AG08395 (cell line): ENCODE measurements around the gene B3GALT5.
A peak's percentile ranks its signal among the peaks of the same experiment; 100 is the strongest.
"Not testable (repeated sequence)": the region's sequence is repeated elsewhere in the genome, so short reads cannot be mapped to it uniquely, and the experiment has no call there.

Source experiments
- DNase-seq: peaks from one replicate; pipeline ENCODE4 v3.0.0; 2012; ENCODE audit warnings: mixed read lengths, low spot score

The B3GALT5 gene, protein sequence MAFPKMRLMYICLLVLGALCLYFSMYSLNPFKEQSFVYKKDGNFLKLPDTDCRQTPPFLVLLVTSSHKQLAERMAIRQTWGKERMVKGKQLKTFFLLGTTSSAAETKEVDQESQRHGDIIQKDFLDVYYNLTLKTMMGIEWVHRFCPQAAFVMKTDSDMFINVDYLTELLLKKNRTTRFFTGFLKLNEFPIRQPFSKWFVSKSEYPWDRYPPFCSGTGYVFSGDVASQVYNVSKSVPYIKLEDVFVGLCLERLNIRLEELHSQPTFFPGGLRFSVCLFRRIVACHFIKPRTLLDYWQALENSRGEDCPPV

DNA sequence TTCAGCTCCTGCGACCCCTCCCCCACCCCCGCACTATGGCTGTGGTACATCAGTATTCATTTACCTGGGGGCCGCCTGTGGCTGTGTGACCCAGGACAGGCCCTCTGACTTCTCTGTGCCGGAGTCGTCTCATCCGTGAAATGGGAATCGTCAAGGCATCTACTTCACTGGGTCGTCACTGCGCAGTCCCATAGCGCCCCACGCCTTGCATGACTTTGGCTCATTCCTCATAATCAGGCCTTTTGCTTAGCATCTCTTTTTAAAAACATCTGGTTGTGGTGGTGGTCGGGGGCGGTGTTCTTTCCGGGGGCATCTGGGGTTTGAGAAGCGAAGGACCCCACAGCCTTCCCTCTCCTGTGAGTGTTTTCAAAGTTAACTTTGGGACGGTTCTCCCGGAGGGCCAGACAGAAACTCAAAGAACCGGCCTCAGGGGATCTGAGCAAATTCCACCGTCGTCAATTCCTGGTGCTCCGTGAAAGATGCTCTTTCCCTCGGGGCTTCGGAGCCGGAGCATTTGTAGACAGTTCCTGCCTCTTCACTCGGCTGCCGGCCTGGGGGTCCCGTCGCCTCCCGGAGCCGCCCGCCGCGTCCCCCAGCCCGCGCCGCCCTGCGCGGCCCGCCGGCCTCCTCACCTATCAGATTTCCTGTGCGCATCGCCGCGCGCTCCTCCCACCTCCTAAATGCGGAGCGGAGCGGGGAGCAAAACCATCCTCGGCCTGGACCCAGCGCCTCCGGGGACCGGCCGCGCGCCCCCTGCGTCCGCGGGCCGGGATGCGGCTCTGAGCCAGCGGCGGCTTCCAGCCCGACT lies at the start of gene B3GALT5:
Gene B3GALT5 (plus strand): TSS at position 708 of the 808 bp plus-strand sequence. CDS start 47,620 bp downstream, outside the sequence.
- peak; percentile 31 for DNase-seq

DNA sequence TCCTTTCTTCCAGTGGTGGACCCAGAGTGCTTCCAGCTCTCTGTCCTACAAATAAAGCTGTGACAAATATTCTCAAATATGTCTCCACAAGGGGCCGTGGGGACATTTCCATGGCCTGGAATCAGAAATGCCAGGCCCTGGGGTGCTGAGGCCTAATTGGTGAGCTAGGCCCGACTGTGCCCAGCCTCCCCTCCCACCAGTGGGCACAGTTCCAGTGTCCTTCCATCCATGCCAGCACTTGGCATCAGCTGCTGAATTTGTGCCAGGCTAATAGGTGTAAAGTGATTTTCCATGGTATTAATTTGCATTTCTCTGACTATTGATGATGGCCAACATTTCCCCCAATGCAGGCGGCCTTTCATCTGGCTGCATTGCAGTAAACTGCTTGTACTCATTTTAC lies 48.5 kb upstream of the B3GALT5 start:
- no peak for DNase-seq

DNA sequence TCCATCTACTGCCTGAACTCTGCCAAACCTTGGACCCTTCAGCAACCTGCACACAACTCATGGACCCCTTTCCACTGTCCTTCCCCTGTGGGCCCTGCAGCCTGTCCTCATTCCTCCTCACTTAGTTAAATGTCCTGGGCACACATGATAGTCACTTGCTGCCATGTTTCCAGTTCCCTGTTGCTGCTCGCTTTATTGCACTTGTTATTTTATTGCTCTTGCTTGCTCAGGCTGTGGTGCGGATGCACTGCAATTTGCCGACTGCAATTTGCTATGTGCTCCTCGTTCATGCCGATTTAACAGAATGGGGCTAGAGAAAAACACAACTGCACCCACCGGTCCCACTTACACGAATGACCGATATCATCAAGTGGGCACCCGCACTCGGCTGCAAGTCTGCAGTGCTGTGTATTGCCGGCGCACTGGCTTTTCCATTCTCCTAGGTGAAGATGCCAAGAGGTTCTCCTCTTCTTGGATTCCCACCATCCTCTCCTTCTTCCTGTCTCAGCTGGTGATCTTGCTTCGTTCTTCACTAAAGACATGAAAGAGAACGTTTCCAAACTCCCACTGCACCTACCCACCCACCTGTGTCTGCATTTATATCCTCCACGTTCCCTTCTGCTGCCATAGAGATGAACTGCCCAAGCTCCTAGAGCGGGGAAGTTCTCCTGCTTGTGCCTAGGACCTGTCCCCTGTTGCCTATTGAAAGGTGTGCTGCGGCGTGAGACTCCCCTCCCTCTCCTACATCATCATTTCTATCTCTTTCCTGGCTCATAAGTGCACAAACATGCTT lies 45.4 kb upstream of the B3GALT5 start:
- no peak for DNase-seq

DNA sequence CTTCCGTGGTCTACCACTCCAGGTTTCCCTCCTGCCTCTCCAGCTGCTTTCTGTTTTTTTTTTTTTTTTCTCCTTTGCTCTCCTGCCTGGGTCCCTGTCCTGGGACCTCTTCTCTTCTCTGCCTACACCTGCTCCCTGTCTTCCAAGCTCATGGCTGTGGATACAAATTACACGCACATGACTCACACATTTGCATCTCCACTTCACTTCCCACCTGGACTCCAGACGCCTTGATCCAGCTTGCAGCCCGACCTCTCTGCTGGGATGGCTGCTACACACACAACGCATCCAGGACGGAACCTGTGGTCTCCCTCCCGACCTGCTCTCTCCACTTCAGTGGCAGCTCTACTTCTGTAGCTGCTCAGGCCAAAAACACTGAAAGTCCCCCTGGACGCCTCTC lies 44.4 kb upstream of the B3GALT5 start:
- DNase-seq = no peak

DNA sequence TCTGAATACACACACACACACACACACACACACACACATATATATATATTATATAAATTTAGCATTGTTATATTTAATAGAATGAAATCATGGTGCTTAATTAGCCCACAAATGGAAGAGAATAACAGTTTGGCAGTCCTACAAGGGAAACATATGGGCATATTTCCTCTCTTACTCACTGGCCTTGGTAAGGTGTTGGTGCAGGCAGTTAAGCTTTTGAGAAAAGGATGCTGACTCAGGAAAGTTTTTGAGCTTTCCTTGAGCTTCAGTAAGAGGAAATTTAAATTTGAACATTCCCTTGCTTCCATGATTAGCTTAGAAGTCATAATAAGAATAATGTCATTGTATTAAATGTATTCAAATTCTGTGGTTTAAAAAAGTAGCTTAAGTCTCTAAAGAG lies 37.0 kb upstream of the B3GALT5 start:
- DNase-seq = no peak

DNA sequence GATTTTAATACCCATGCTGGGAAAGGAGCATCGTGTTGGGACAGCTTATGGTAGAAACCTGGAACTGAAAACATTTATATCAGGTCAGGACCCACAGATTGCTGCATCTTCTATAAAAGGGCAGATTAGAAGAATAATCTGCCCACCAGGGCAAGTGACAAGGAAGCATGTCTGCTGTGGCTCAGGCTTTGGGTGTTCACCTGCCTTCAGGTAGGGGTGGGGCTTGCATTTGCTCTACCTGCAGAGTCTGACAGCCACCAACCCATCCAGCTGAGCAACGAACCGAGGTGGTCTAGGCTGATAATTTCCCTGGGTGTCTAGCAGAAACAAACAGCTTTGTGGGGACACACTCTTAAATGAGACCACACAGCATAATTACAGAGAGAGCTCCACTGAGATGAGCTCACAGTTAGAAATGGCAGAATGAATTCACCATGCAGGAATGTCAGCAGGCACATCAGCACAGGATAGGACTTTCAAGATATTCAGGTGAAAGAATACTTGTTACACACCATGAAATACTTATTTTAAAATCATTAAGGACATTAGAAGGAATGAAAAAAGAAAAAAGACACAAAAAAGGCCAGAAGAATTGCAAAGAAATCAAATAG lies 36.1 kb upstream of the B3GALT5 start:
- no peak for DNase-seq

DNA sequence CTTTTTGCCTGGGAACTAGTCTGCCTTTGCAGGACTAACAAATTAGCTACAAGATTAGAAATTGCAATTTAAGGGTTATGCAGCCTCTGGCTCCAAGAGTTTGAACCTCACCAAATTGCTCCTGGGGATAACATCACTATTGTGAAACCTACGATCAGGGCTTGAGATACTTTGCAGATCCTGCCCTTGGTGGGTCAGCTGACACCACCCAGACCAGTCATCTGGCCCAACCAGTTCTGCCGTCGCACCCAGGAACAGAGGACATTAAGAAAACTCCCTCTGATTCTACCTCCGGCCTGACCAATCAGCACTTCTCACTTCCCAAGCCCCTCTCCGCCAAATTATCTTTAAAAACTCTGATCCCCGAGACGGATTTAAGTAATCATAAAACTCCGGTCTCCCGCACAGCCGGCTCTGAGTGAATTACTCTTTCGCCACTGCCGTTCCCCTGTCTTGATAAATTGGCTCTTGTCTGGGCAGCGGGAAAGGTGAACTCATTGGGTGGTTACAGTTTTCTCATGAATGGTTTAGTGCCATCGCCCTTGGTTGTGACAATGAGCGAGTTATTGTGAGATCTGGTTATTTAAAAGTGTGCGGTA lies 32.9 kb upstream of the B3GALT5 start:
- DNase-seq = no peak

DNA sequence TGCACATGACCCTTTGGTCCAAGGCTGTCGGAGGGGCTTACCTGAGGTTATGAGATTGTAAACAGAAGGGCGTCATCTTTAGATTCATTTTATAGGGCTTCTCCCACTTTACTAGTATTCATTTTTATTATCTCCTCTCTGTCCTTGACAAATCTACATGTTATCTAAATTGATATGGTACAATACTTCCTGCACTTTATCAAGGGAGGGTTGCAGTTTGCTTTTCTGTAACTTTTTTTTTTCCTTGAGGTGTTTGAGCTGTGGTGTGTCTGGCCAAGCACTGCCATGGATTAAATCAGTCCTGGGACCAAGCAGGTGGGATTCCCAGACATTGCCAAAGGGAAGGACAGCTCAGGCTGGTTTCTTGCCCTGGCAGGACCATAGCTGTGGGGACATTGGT lies 32.0 kb upstream of the B3GALT5 start:
- no peak for DNase-seq

DNA sequence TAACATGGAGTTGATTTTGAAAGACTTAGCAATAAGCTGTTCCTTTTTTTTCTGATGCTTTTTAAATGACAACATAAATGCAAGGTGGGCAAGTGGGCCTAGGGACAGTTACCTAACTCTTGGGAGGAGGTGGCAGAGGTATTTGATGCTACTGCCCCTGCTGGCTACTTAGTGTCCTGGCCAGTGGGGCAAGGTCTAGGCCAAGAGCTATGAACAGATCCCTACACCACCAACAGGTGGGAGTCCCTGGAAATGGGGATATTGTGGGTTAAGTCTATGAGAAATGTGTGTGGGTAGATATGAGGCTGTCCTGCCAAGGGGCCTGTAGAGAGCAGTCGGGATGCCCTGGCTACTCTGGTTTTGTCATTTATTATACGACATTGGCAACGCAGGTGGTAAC lies 31.3 kb upstream of the B3GALT5 start:
- DNase-seq = no peak

DNA sequence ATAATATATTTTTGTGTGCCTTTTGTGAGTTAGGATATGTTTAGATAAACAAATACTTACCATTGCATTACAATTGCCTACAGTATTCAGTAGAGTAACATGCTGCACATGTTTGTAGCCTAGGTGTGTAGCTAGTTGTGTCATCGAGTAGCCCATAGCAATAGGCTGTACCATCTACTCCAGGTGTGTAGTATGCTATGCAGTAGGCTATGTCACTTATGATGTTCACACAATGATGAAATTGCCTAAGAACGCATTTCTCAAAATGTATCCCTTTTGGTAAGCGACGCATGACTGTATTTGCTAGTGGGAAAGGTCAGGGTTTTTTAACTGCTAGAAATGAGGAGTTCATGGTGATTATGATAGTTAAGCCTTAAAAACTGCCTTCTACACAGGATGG lies 30.0 kb upstream of the B3GALT5 start:
- no peak for DNase-seq

DNA sequence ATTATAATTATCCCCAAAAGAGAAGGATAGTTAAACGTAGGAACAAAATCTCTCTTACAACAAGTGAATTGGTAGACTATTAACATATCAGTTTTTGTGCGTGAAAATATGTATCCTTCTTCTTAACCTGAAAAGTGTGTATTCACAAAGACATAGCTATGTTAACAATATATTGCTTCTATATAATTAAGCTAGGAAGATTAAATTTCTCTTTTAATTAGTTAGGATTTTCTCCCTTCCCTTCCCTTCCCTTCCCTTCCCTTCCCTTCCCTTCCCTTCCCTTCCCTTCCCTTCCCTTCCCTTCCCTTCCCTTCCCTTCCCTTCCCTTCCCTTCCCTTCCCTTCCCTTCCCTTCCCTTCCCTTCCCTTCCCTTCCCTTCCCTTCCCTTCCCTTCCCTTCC lies 29.2 kb upstream of the B3GALT5 start:
- DNase-seq = not testable (repeated sequence)

DNA sequence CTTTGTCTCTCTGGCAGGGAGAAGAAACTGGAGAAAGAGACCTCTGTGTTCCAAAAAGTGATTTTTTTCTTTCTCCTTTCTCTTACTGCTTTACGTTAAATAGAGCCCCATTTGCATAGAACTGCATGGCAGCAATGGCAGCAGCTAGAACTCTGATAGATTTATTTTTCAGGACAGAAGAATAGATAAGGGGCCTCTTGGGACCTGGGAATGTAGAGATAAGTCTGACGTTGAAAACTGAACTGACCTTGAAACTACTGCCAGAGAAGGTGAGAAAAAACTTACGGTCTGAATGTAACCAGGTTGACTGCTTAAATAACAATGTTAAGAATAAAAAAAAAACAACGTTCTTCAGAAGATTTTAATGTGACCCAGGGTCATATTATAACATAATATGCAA lies 25.4 kb upstream of the B3GALT5 start:
- no peak for DNase-seq

DNA sequence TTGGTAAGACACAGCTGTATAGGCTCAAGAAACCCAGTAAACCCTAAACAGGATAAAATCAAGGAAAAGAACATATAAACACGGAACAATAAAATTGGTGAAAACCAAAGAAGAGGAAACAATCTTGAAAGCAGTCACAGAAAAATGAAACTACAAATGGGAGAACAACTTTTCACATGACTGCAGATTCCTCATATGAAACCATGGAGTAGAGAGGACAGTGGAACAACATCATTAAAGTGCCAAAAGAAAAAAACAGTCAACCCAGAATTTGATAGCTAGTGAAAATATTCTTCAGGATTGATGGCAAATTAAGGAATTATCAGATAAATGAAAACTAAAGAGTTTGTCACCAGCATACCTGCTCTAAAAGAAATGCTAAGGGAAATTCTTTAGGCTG lies 23.9 kb upstream of the B3GALT5 start:
- DNase-seq = no peak

DNA sequence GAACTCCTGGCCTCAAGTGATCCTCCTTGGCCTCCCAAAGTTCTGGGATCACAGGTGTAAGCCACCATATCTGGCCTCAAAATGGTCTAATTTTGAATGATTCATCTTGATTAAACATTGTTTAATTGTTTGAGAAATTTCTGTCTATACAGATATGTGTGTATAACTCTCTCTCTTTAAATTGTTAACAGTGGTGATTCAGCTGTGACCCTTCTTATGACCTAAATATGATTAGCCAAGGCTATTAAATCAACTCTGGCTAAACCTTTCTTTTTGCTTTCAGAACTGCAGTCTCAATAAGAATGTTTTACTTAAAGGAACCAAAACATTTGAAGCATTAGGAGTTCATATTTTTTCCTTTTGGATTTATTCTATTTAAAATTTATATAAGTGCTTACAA lies 19.2 kb upstream of the B3GALT5 start:
- no peak for DNase-seq

DNA sequence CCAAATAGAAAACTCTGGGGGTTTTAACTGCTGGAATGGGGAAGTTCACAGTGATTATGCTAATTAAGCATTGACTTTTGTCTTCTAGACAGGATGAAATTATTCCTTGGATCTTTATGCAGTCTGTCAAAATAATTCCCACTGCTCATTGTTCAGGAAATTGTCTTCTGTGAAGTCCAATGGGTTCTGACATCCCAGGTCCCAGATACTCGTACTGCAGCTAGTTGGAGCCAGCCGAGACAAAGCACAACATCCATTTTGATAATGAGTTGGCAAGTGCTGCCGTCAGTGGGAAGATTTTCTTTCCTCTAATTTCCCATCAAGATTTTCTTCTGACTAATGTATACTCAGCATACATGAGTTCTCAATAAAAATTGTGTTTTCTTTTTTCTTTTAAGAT lies 17.3 kb upstream of the B3GALT5 start:
- no peak for DNase-seq

DNA sequence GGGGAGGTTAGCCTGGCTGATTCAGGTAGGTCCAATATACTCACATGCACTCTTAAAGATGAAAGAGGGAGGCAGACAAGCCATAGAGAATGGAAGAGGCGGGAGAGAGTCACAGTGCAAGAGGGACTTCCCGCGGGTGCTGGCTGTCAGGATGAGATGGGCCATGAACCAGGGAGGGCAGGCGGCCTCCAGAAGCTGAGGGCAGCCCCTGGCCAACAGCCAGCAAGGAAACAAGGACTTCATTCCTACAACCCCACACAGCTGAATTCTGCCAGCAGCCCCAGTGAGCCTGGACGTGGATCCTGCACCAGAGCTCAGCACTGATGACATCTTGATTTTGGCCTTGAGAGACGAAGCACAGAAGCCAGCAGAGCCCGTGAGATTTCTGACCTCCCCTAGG lies 15.1 kb upstream of the B3GALT5 start:
- DNase-seq = no peak

DNA sequence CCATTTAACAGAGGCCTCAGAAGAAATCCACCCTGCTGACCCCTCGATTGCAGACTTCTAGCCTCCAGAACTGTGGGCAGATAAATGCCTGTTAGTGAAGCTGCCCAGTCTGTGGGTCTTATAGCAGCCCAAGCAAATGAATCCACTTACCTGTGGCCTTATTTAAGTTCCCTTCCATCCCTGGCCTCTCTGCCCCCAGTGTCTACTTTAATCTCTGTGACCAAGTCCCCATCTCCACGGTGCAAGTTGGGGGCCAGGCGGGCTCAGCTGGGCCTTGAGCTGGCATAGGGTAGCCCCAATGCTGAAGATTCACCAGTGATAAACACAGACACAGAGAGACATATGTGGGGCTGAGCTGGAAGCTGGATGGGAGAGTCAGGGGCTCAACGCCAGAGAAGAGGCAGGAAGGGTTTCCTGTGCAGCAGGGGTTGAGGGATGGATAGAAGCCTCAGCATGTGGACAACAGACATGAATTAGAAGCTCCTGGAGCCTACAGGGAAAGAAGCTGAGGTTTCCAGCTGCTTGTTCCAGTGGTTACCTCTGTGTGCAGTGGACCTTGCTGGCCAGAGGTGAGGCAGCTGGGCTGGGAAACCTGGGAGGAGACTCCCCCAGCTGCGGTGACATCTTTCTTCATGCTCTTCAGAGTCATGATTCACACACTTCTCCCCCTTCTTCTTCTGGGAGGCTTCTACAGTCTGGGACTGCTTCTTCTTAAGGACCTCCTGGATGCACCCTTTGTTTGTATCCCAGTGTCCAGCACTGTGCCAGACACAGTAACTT lies 13.4 kb upstream of the B3GALT5 start:
- DNase-seq = no peak

DNA sequence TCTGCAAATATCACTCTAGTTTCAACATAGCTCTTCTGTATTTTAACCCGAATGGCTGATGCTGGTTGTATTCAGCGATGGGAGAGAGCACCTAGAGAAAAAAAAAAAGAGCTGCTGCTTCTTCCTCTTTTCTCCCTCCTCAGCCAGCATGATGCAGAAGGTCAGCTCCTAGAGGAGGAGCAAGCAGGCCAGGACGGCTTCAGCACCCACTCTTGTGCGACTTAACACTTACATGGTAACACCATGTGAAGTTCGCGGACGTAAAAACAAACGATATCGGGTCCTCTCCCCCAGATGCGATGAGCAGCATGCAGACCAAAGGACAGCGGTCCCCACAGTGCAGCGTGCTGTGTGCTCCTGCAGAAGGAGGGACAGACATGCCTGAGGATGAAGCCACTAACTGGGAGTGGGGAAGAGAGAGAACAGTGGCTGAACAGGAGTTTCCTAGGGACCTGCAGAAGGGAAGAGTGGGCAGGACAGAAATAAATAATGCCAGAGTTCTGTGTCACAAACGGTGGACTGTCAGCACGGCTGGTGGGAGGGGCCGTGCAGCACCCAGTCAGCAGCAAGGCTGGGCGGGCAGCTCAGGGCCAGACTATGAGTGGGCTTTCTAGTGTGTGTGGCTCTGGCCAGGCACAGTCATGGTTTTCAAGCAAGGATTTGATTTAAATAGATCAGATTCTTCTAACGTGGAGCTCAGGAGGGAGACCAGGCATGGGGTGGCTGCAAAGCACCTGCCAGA lies 11.4 kb upstream of the B3GALT5 start:
- DNase-seq = no peak

DNA sequence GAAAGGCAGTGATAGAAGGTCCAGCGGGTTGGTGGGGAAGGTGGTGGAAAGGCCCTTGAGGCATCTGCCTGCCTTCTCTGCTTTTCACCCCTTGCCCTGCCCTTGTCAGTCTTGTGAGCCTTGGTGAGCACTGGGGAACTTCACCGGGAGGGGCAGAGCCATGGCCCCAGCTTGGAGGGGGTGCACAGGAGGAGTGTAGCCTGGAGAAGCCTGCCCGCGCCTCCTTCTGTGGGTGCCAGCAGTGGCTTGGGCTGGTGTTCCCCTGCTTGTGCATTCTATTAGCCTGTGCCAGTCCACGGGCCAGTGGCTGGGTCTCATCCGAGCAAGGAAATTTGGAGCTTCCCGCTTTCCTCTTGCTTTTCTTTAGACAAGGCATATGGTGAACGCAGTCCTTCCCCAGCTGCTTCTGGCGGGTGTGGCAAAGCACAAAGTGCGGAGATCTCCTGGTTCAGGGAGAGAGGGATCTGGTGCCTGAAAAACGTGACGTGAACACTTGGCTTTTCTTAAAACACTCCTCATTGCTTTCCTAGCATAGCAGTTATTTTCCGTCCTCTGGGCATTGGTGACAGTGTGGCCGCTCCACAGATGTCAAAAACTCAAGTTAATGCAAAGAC lies 10.6 kb upstream of the B3GALT5 start:
- DNase-seq = no peak

DNA sequence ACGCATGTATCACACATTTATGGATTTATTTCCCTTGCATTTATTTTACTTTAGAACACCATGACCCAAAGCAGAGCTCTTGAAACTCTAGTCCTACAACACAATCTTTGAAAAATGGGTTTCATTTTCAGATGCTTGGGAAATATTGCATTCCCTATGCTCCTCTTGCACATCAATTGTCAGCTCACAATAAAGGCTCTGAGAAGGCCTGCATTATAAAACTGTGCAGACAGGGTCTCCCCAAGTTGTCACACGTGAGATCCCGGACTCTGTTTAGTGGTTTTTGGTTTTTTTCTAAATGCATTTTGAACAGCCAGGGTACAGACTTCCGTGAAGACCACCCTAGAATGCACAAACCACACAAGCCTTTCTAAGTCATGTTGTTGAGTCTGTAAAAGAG lies 9.9 kb upstream of the B3GALT5 start:
- DNase-seq = no peak
